ENCODE results near the gene SCN4A. TPM values are rescaled to one million over a fixed set of nuclear protein-coding genes. Genes with fewer than 3 reads are reported as not detected.
A peak's percentile ranks its signal among the peaks of the same experiment; 100 is the strongest.

The SCN4A gene
- total and polyA plus RNA-seq, 2 of the 13 experiments (the other 11 are each of a cell fraction or from before 2014, with no cell fraction given) = 0.02 to 0.03 TPM

DNA sequence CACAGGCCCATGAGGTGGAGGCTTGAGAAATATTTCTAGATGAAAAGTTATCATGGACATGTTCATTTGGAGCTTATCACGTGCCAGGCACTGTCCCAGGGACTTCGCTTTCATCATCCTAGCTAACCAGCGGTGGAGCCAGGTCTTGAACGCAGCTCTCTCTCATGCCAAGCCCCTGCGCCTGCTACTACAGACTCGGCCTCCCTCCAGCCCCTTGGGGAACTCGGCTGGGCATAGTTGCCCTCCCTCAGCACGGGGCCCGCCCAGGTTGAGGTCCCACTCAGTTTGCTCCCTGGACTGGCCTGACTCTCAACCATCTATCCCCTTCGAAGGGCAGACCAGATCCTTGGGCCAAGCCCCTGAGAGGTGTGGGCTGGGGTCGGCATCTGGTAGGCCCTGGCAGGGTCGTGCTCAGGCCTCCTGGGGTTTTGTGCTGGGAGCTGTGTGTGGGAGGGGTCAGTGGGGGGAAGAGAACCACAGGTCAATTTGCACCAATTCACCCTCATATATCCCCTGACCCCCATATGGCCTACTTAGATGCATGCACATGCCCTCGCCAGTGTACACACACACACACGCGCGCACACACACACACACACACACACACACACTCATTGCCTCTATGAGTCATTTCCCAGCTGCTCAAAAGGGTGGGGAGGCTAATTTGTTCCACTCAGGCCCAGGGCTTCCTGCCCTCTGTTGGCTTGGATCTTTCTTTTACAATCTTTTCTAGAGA, 12.1 kb upstream of the SCN4A start (continued):
- TF ChIP-seq SUZ12 (IDR thresholded peaks at IDR 0.05; ENCODE audit: low read depth, low read length) (no peak), FOSL2 (CRISPR knock-in tag; IDR thresholded peaks at IDR 0.05) (peak; percentile 82), NFE2L2 (IDR thresholded peaks at IDR 0.05; ENCODE audit: low read length) (no peak), TEAD3 (CRISPR knock-in tag; optimal IDR thresholded peaks at IDR 0.05; ENCODE audit: borderline replicate concordance) (no peak), ZFP41 (CRISPR knock-in tag; IDR thresholded peaks at IDR 0.05; ENCODE audit: borderline replicate concordance) (no peak), ZNF547 (CRISPR knock-in tag; IDR thresholded peaks at IDR 0.05) (no peak), CENPT (CRISPR knock-in tag; IDR thresholded peaks at IDR 0.05; ENCODE audit: low read depth) (no peak), IKZF1 (IDR thresholded peaks at IDR 0.05) (no peak), SALL1 (CRISPR knock-in tag; IDR thresholded peaks at IDR 0.05) (0 out of 2 replicates have a peak, but pooled peaks have one; percentile 25), RFXAP (CRISPR knock-in tag; IDR thresholded peaks at IDR 0.05; ENCODE audit: borderline replicate concordance) (no peak), ZNF740 (CRISPR knock-in tag; IDR thresholded peaks at IDR 0.05) (no peak), ZNF350 (CRISPR knock-in tag; IDR thresholded peaks at IDR 0.05; ENCODE audit: borderline replicate concordance, low read depth) (no peak), ZNF281 (CRISPR knock-in tag; IDR thresholded peaks at IDR 0.05; ENCODE audit: borderline replicate concordance) (no peak), NONO (IDR thresholded peaks at IDR 0.05) (no peak), NONO (CRISPR knock-in tag; conservative IDR thresholded peaks at IDR 0.05) (no peak), ZNF605 (CRISPR knock-in tag; IDR thresholded peaks at IDR 0.05) (no peak), ZBTB44 (CRISPR knock-in tag; IDR thresholded peaks at IDR 0.05) (no peak), PITX1 (CRISPR knock-in tag; IDR thresholded peaks at IDR 0.05) (0 out of 2 replicates have a peak, but pooled peaks have one; percentile 10), CCDC6 (CRISPR knock-in tag; IDR thresholded peaks at IDR 0.05) (no peak)
- TF ChIP-seq, protein P1, sequence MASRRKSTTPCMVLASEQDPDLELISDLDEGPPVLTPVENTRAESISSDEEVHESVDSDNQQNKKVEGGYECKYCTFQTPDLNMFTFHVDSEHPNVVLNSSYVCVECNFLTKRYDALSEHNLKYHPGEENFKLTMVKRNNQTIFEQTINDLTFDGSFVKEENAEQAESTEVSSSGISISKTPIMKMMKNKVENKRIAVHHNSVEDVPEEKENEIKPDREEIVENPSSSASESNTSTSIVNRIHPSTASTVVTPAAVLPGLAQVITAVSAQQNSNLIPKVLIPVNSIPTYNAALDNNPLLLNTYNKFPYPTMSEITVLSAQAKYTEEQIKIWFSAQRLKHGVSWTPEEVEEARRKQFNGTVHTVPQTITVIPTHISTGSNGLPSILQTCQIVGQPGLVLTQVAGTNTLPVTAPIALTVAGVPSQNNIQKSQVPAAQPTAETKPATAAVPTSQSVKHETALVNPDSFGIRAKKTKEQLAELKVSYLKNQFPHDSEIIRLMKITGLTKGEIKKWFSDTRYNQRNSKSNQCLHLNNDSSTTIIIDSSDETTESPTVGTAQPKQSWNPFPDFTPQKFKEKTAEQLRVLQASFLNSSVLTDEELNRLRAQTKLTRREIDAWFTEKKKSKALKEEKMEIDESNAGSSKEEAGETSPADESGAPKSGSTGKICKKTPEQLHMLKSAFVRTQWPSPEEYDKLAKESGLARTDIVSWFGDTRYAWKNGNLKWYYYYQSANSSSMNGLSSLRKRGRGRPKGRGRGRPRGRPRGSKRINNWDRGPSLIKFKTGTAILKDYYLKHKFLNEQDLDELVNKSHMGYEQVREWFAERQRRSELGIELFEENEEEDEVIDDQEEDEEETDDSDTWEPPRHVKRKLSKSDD (CRISPR knock-in tag; IDR thresholded peaks at IDR 0.05; ENCODE audit: low read depth) = no peak
- TF ChIP-seq, protein P2, sequence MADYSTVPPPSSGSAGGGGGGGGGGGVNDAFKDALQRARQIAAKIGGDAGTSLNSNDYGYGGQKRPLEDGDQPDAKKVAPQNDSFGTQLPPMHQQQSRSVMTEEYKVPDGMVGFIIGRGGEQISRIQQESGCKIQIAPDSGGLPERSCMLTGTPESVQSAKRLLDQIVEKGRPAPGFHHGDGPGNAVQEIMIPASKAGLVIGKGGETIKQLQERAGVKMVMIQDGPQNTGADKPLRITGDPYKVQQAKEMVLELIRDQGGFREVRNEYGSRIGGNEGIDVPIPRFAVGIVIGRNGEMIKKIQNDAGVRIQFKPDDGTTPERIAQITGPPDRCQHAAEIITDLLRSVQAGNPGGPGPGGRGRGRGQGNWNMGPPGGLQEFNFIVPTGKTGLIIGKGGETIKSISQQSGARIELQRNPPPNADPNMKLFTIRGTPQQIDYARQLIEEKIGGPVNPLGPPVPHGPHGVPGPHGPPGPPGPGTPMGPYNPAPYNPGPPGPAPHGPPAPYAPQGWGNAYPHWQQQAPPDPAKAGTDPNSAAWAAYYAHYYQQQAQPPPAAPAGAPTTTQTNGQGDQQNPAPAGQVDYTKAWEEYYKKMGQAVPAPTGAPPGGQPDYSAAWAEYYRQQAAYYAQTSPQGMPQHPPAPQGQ (CRISPR knock-in tag; IDR thresholded peaks at IDR 0.05; ENCODE audit: borderline replicate concordance) = no peak

All from HepG2 (cell line).